Measurements from ENCODE around the gene TUBB6.

TUBB6 gene

DNA sequence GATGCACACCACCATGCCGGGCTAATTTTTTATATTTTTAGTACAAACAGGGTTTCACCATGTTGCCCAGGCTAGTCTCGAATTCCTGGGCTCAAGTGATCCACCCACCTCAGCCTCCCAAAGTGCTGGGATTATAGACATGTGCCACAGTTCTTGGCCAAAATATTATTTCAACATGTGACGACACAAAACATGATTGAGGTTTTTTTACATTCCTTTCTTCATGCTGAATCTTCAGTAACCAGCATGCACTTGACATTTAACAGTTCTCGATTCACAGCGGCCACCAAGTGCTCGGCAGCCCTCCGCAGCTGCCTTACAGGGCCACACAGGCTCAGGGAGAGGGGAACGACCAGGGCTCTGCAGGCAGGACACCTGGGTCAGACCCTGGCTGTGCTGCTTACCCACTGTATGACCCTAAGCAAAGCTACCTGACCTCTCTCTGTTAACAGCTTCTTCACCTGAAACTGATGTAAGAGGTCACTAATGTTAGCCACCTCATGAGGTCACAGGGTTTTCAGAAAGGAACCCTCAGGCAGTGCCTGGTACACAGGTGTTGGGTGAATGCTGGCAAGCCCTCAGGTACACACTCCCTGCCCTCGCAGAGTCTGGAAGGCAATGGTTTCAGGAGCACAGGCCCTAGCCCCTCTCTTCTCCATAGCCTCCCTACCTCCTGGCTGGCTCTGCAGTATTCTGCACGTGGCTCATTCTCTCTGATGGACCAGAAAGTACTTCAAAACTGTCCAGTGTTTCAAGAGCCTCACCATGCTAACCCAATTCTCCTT, 25.7 kb downstream of the TUBB6 start:
- no peak overlapping the region for H3K4me3 ChIP-seq (replicated peaks; ENCODE audit: low read depth, low read length)
- TF ChIP-seq, protein P1, sequence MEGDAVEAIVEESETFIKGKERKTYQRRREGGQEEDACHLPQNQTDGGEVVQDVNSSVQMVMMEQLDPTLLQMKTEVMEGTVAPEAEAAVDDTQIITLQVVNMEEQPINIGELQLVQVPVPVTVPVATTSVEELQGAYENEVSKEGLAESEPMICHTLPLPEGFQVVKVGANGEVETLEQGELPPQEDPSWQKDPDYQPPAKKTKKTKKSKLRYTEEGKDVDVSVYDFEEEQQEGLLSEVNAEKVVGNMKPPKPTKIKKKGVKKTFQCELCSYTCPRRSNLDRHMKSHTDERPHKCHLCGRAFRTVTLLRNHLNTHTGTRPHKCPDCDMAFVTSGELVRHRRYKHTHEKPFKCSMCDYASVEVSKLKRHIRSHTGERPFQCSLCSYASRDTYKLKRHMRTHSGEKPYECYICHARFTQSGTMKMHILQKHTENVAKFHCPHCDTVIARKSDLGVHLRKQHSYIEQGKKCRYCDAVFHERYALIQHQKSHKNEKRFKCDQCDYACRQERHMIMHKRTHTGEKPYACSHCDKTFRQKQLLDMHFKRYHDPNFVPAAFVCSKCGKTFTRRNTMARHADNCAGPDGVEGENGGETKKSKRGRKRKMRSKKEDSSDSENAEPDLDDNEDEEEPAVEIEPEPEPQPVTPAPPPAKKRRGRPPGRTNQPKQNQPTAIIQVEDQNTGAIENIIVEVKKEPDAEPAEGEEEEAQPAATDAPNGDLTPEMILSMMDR (IDR thresholded peaks at IDR 0.05; ENCODE audit: low read length, missing control alignments) = no peak
- no peak for DNase-seq (ENCODE audit: low read depth)

DNA sequence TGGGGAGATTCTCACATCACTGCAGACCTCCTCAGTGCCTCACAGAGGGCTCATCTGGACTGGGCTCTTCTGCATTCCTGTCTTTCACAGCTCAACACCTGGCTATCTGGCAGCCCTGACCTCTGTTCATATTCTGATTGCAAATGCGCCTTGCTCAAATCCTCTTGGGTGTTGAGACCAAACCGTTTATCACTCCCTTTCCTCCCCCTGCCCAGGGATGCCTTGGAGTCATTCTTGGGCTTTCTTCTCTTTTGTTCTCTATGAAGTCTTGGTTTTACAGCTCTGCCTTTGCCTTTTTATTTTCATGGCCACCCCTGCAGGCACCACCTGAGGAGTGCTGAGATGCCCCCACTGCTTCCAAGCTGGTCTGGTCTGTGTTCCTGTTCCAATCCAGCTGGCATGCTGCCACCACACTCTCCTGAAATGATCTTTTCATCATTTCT, 26.3 kb downstream of the TUBB6 start:
- TF ChIP-seq, protein P1 (IDR thresholded peaks at IDR 0.05; ENCODE audit: low read length, missing control alignments) = no peak
- H3K4me3 ChIP-seq (replicated peaks; ENCODE audit: low read depth, low read length) = no peak overlapping the region
- no peak for DNase-seq (ENCODE audit: low read depth)

DNA sequence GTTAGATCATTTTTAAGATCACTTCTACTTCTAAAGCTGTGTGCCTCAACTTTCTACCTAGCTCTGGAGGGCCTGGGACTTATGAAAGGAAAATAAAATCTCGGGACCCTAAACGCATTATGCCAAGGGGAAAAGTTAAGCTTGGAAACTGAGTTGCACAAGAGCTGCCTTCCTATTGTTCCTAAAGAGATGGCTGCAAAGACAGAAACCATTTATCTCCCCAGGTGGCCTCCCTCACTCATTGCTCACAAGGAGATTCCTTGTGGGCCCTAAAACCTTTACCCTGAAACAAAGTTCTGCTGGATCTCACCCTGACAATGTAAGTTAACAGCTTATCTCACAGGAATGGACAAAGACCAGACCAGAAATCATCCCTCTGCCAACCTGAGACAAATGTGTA, 26.8 kb downstream of the TUBB6 start:
- DNase-seq (ENCODE audit: low read depth) = no peak
- TF ChIP-seq, protein P1 (IDR thresholded peaks at IDR 0.05; ENCODE audit: low read length, missing control alignments) = no peak
- H3K4me3 ChIP-seq (replicated peaks; ENCODE audit: low read depth, low read length) = no peak overlapping the region

DNA sequence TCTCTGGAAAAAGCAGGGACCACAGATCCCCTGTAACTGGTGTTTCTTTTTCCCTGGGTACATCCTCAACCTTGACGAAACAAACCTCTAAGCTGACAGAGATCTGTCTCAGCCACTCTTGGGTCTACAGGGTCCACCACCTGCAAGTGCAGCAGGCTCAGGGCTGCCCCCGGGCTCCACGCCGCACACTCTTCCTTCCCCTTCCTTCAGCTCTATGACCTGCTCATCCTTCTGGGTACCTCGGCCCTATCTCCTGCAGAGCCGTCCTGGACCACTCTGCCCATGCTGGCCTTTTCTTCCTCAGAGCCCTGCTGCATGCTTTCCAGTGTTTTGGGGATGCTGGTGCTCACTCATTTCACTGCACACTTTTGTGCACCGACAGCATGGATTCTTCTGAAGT, 27.5 kb downstream of the TUBB6 start:
- TF ChIP-seq, protein P1 (IDR thresholded peaks at IDR 0.05; ENCODE audit: low read length, missing control alignments) = no peak
- H3K4me3 ChIP-seq (replicated peaks; ENCODE audit: low read depth, low read length) = no peak overlapping the region
- no peak for DNase-seq (ENCODE audit: low read depth)

DNA sequence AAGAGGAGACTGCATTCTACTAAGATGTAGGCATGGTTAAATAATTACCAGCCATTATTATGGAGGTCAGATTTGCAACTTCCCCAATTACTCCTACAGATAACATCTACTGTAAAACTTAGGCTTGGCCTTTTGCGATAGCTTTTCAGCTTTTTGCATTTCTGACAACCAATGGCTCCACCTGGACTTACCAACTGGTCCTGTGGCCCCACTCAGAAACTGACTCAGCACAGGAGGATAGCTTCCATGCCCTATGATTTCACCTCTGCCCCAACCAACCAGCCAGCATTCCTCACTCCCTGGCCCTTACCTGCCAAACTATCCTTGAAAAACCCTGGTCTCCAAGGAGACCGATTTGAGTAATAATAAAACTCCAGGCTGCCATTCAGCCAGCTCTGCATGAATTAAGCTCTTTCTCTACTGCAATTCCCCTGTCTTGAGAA, 28.2 kb downstream of the TUBB6 start:
- TF ChIP-seq, protein P1 (IDR thresholded peaks at IDR 0.05; ENCODE audit: low read length, missing control alignments) = no peak
- no peak overlapping the region for H3K4me3 ChIP-seq (replicated peaks; ENCODE audit: low read depth, low read length)
- no peak for DNase-seq (ENCODE audit: low read depth)

DNA sequence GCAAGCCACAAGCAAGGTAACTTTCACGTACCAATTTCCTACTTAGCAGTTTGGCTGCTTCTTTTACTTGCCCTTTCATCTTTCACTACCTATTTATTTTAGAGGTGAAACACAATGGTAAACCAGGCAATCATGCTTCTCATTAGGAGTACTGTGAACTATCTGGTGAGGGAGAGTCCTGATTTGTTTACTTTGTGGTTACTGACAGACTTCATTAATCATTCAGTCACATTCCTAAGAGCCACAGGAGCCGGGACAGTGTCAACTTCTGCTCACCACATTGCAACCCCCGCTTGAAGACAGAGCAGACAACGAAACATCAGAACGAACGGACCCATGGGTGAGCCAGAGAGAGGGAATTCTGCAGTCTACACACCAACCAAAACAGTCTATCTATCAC, 28.8 kb downstream of the TUBB6 start:
- no peak overlapping the region for H3K4me3 ChIP-seq (replicated peaks; ENCODE audit: low read depth, low read length)
- DNase-seq (ENCODE audit: low read depth) = no peak
- TF ChIP-seq, protein P1 (IDR thresholded peaks at IDR 0.05; ENCODE audit: low read length, missing control alignments) = no peak

DNA sequence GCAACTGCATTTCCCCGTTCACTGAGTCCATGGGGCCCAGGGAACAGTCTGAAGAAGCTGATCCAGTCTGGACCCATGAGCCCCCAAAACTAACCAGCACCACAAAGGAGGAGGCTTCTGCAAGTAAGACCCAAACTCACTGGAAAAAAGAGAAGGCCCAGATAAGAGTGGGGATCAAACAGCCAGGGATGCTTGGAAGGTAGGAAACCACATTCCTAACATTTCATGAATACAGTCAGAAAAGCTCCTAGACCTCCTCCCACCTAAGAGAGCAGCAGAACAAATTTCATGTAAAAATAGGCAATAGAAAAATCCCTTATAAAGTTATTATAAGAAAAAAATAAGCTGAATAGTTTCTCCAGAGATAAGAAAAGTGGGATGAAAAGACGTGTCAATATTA, 30.3 kb downstream of the TUBB6 start:
- TF ChIP-seq, protein P1 (IDR thresholded peaks at IDR 0.05; ENCODE audit: low read length, missing control alignments) = no peak
- no peak overlapping the region for H3K4me3 ChIP-seq (replicated peaks; ENCODE audit: low read depth, low read length)
- DNase-seq (ENCODE audit: low read depth) = no peak
